DMS114 treated with DMSO at 0.1 percent for 48 hours (cell line): ENCODE measurements around the gene AOPEP.
"Not testable (repeated sequence)": the region's sequence is repeated elsewhere in the genome, so short reads cannot be mapped to it uniquely, and the experiment has no call there.

Experiments
- DNase-seq: peaks from one replicate; lab custom pipeline; 2025; ENCODE audit not compliant: unreplicated experiment; lab: John Stamatoyannopoulos, UW

The AOPEP gene

GRCh38 chr9:95005278-95006143 lies 279.0 kb downstream of the AOPEP start:
- no peak for DNase-seq

- no peak for DNase-seq
Observed at GRCh38 chr9:95007226-95007869, 280.8 kb downstream of the AOPEP start.

- no peak for DNase-seq
Observed at GRCh38 chr9:95008151-95008771, 281.8 kb downstream of the AOPEP start.

- no peak for DNase-seq
Observed at GRCh38 chr9:95009459-95009858, 283.0 kb downstream of the AOPEP start.

- DNase-seq, result no peak
Observed at GRCh38 chr9:95010431-95010838, 283.9 kb downstream of the AOPEP start.

- no peak for DNase-seq
Observed at GRCh38 chr9:95012035-95012708, 285.7 kb downstream of the AOPEP start.

- DNase-seq, result no peak
Observed at GRCh38 chr9:95012902-95013301, 286.4 kb downstream of the AOPEP start.

- DNase-seq, result no peak
Observed at GRCh38 chr9:95014917-95015316, 288.4 kb downstream of the AOPEP start.

- no peak for DNase-seq
Observed at GRCh38 chr9:95015569-95015968, 289.1 kb downstream of the AOPEP start.

GRCh38 chr9:95017062-95017461 lies 290.6 kb downstream of the AOPEP start:
- DNase-seq, result no peak

- no peak for DNase-seq
Observed at GRCh38 chr9:95017661-95018060, 291.2 kb downstream of the AOPEP start.

GRCh38 chr9:95018099-95018936 lies 291.8 kb downstream of the AOPEP start:
- no peak for DNase-seq

- not testable (repeated sequence) for DNase-seq
Observed at GRCh38 chr9:95020644-95021043, 294.1 kb downstream of the AOPEP start.

- DNase-seq, result no peak
Observed at GRCh38 chr9:95021166-95021886, 294.8 kb downstream of the AOPEP start.

- DNase-seq, result no peak
Observed at GRCh38 chr9:95022657-95023056, 296.2 kb downstream of the AOPEP start.

- no peak for DNase-seq
Observed at GRCh38 chr9:95023217-95024003, 296.9 kb downstream of the AOPEP start.

GRCh38 chr9:95024097-95024671 lies 297.7 kb downstream of the AOPEP start:
- no peak for DNase-seq

GRCh38 chr9:95025213-95026147 lies 299.0 kb downstream of the AOPEP start:
- DNase-seq, result no peak
